ENCODE data around the gene CBLC. TPM values are rescaled to one million over a fixed set of nuclear protein-coding genes. Genes with fewer than 3 reads are reported as not detected.

Gene CBLC
- total and polyA plus RNA-seq, 10 of the 15 experiments (the other 5 are each of a cell fraction or from before 2014, with no cell fraction given): not detected

DNA sequence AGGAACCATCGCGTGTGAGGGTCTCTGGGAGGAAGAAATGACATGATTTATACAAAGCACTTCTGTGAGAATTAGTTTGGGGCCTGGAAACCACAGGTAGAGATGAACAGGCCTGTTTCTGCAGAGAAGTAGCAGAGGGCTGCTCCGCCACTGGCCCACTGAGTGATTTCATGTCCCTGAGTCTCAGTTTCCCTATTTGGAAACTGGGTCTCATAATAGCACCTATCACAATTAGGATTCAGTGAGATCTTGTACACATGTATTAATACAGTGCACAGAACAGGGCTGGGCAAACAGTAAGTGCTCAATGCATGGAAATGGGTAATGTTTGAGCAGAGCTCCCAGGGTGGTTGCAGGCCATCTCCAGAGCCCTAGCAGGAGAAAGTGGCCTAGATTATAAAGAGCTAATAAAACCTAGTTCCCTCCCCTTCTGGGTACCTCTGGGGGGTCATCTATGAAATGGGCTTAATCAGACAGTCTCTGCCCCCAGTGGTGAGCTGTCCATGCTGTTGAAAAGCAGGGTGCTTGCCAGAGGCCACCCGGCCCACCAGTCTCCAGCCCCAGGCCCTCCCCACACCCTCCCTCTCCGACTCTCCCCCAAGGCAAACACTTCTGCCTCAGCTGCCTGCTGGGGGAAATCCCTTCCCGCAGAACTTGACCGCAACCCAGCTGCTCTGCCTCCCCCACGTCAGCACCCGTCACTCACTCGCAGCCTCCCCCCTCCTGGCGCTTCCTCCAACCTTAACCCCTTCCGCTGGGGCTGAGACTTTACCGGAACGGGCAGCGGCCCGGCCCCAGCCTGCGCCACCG lies 24.7 kb upstream of the CBLC start (continued):
- TF ChIP-seq, protein P1, sequence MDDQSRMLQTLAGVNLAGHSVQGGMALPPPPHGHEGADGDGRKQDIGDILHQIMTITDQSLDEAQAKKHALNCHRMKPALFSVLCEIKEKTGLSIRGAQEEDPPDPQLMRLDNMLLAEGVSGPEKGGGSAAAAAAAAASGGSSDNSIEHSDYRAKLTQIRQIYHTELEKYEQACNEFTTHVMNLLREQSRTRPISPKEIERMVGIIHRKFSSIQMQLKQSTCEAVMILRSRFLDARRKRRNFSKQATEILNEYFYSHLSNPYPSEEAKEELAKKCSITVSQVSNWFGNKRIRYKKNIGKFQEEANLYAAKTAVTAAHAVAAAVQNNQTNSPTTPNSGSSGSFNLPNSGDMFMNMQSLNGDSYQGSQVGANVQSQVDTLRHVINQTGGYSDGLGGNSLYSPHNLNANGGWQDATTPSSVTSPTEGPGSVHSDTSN (IDR thresholded peaks at IDR 0.05; ENCODE audit: insufficient replicate concordance, low read depth, low read length): peak; percentile 95
- TF ChIP-seq SKIL (IDR thresholded peaks at IDR 0.05; ENCODE audit: low read depth, poor library complexity, severe bottlenecking): peak; percentile 76
- TF ChIP-seq HDAC2 (IDR thresholded peaks at IDR 0.05): no peak
- TF ChIP-seq MYB (IDR thresholded peaks at IDR 0.05; ENCODE audit: borderline replicate concordance, low read depth, low read length): no peak
- no peak; the same call in 1 of the 2 replicates for TF ChIP-seq STAT1 (conservative IDR thresholded peaks at IDR 0.05)
- peak; percentile 86 for TF ChIP-seq MEF2A (IDR thresholded peaks at IDR 0.05; ENCODE audit: insufficient read depth, low read depth, low read length)
- peak; percentile 99 for TF ChIP-seq BCL3 (IDR thresholded peaks at IDR 0.05; ENCODE audit: borderline replicate concordance, insufficient read depth, low read depth, low read length, poor library complexity, severe bottlenecking)
- TF ChIP-seq CEBPZ (IDR thresholded peaks at IDR 0.05; ENCODE audit: low read depth, low read length): no peak
- peak in 1 of 2 experiments; percentile 71; a peak in 1 of 3 replicates for TF ChIP-seq EGR1 (IDR thresholded peaks at IDR 0.05; ENCODE audit: borderline replicate concordance in 1 of 2, low read depth in 2 of 2, low read length in 2 of 2)
- TF ChIP-seq CEBPB (IDR thresholded peaks at IDR 0.05; ENCODE audit: borderline replicate concordance in 1 of 2, low read depth in 2 of 2, low read length in 2 of 2): no peak
- peak; percentile 98 to 99 for TF ChIP-seq EP300 (IDR thresholded peaks at IDR 0.05; ENCODE audit: borderline replicate concordance in 1 of 2, control insufficient read depth in 1 of 2, low read depth in 2 of 2, low read length in 2 of 2)
- TF ChIP-seq ZBED1 (IDR thresholded peaks at IDR 0.05; ENCODE audit: borderline replicate concordance): peak; percentile 43; the same call in 1 of the 2 replicates
- TF ChIP-seq E2F4 (IDR thresholded peaks at IDR 0.05; ENCODE audit: low read depth, low read length): no peak
- no peak for TF ChIP-seq ZNF217 (IDR thresholded peaks at IDR 0.05)
- TF ChIP-seq SMC3 (IDR thresholded peaks at IDR 0.05; ENCODE audit: borderline replicate concordance, low read length): no peak; the same call in 1 of the 2 replicates
- no peak for TF ChIP-seq CHD4 (IDR thresholded peaks at IDR 0.05)
- no peak for TF ChIP-seq PAX8 (IDR thresholded peaks at IDR 0.05)

Data from GM12878 (cell line).